HG03521 (cell line): ENCODE measurements around the gene HABP2.

ENCODE experiments used
- ATAC-seq: cut with Tn5 transposase; IDR thresholded peaks from one replicate; pipeline ENCODE4 v1.9.1; 2021; ENCODE audit warnings: mild to moderate bottlenecking, moderate library complexity; ENCODE audit not compliant: unreplicated experiment

Gene HABP2

DNA sequence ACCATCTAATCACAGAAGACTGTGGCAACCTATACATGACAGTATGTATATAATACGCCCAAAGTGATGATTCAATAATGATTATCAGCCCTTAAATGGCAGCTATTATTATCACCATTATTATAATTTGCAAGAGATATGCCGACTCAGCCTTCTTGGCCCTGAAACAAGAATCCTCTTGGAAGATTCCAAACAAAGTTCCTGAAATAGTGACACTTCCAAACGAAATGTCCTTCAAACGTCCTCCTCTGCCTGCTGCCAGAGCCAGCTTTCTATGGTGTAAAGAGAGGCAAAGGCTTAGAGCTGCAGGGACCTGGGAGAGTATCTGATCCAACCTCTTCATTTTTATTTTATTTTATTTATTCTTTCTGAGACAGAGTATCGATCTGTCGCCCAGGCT lies 75.0 kb downstream of the HABP2 start:
- no peak for ATAC-seq

- ATAC-seq: no peak
These were observed 75.8 kb downstream of the HABP2 start for GRCh38 chr10:113628607-113629153.

GRCh38 chr10:113630929-113631533 lies 78.2 kb downstream of the HABP2 start:
- ATAC-seq: no peak

GRCh38 chr10:113631684-113632367 lies 79.0 kb downstream of the HABP2 start:
- no peak for ATAC-seq
